HFF-Myc (cell line): Measurements from ENCODE around the gene CWC27.
A peak's percentile ranks its signal among the peaks of the same experiment; 100 is the strongest.

Source experiments
- DNase-seq: peaks from one replicate; pipeline ENCODE4 v3.0.0-alpha.2; 2011; ENCODE audit warnings: low read depth; ENCODE audit errors: extremely low read depth
- H3K4me3 ChIP-seq: replicated peaks from 2 replicates; pipeline ENCODE4 v1.5.1; 2011; ENCODE audit warnings: low read depth, mild to moderate bottlenecking, control low read depth, low read length
- CTCF ChIP-seq: IDR thresholded peaks from 2 replicates; pipeline ENCODE4 v1.5.1; 2012; ENCODE audit warnings: mild to moderate bottlenecking, low read depth, low read length, control low read depth; ENCODE audit errors: missing control alignments

CWC27 gene

GRCh38 chr5:64784451-64785025 is 15.8 kb downstream of the CWC27 start:
- peak; percentile 83 for DNase-seq
- TF ChIP-seq CTCF, result peak; percentile 67

GRCh38 chr5:64786372-64786771 is 17.6 kb downstream of the CWC27 start:
- no peak for TF ChIP-seq CTCF
- DNase-seq, result no peak
- no peak overlapping the region for H3K4me3 ChIP-seq

More at GRCh38 chr5:64784451-64785025, 15.8 kb downstream of the CWC27 start:
- no peak overlapping the region for H3K4me3 ChIP-seq

GRCh38 chr5:64788156-64788555 is 19.4 kb downstream of the CWC27 start:
- no peak for TF ChIP-seq CTCF
- no peak for DNase-seq
- no peak overlapping the region for H3K4me3 ChIP-seq

GRCh38 chr5:64789457-64789856 is 20.7 kb downstream of the CWC27 start:
- H3K4me3 ChIP-seq, result no peak overlapping the region
- TF ChIP-seq CTCF, result no peak
- DNase-seq, result no peak

- TF ChIP-seq CTCF, result no peak
- DNase-seq, result no peak
- H3K4me3 ChIP-seq, result no peak overlapping the region
Measured at GRCh38 chr5:64790210-64790609, 21.5 kb downstream of the CWC27 start.

- no peak overlapping the region for H3K4me3 ChIP-seq
- TF ChIP-seq CTCF, result no peak
- no peak for DNase-seq
Measured at GRCh38 chr5:64792469-64792868, 23.7 kb downstream of the CWC27 start.
